GM21367 (cell line): ENCODE measurements around the gene OXSR1.

Experiments
- ATAC-seq: cut with Tn5 transposase; IDR thresholded peaks from one replicate; pipeline ENCODE4 v1.9.1; 2021; ENCODE audit not compliant: unreplicated experiment

The OXSR1 gene

GRCh38 chr3:38164952-38165721 is at the start of gene OXSR1:
Gene OXSR1, plus strand, starts transcription at chr3:38165537. Its CDS starts 340 bp downstream, at chr3:38165877.
- peak; percentile 89 for ATAC-seq

GRCh38 chr3:38115645-38116427 is 49.5 kb upstream of the OXSR1 start:
- no peak for ATAC-seq

GRCh38 chr3:38116471-38117162 is 48.7 kb upstream of the OXSR1 start:
- no peak for ATAC-seq

GRCh38 chr3:38117163-38117716 is 48.1 kb upstream of the OXSR1 start:
- ATAC-seq = no peak

GRCh38 chr3:38117748-38118420 is 47.5 kb upstream of the OXSR1 start:
- peak; percentile 77 for ATAC-seq

- no peak for ATAC-seq
These were observed 46.7 kb upstream of the OXSR1 start for GRCh38 chr3:38118421-38119247.

- no peak for ATAC-seq
These were observed 46.1 kb upstream of the OXSR1 start for GRCh38 chr3:38119248-38119544.

GRCh38 chr3:38119821-38120692 is 45.3 kb upstream of the OXSR1 start:
- ATAC-seq = no peak

GRCh38 chr3:38120693-38121450 is 44.5 kb upstream of the OXSR1 start:
- ATAC-seq = no peak

- no peak for ATAC-seq
These were observed 43.9 kb upstream of the OXSR1 start for GRCh38 chr3:38121451-38121831.

GRCh38 chr3:38121832-38122461 is 43.4 kb upstream of the OXSR1 start:
- ATAC-seq = no peak

- ATAC-seq = no peak
These were observed 42.5 kb upstream of the OXSR1 start for GRCh38 chr3:38122712-38123290.

GRCh38 chr3:38124324-38125122 is 40.8 kb upstream of the OXSR1 start:
- no peak for ATAC-seq

GRCh38 chr3:38125305-38126120 is 39.8 kb upstream of the OXSR1 start:
- ATAC-seq = no peak

- ATAC-seq = no peak
These were observed 39.0 kb upstream of the OXSR1 start for GRCh38 chr3:38126121-38126892.
